ENCODE results near the gene STARD5. TPM values are rescaled to one million over a fixed set of nuclear protein-coding genes. Genes with fewer than 3 reads are reported as not detected.

Gene STARD5
- total and polyA plus RNA-seq, 2 of the 8 experiments (the other 6 are each of a cell fraction or from before 2014, with no cell fraction given): 5.5 to 10.4 TPM

DNA sequence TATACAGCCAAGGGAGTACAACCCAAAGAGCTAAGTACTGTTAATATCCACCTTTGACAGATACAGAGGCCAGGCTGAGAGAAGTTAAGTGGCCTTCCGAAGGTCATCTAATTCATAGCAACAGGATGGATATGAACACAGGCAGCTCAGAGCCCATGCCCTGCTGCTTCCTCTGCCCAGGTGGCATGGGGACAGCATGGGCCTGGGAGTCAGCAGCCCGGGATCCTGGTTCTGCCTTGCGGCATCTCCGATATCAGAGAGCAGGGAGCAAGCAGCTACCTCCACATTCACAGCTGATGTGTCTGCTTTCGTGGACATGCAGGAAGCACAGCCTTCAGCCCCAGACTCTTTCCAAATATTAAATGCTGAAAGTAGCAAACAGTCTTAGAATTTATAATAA lies 55.6 kb downstream of the STARD5 start:
- POLR2A ChIA-PET (ENCODE audit: partially characterized antibody): no interaction called here

More for the DNA sequence above, 55.6 kb downstream of the STARD5 start:
- no peaks in the 10 kb centered on the region for H3K79me1 ChIP-seq (ENCODE audit: low read depth, low read length)
- DNase-seq (ENCODE audit: low read depth in 1 of 2, low spot score in 2 of 2): no peak
- H4K5ac ChIP-seq (ENCODE audit: insufficient read length, low read depth, low read length): no peak overlapping the region
- 91% methylated on average over 5 of the region's 5 CpGs; no CpG with 5 or more reads in 1 of the 2 experiments for WGBS, 2 experiments (ENCODE audit: extremely low coverage in 1 of 2, insufficient coverage in 1 of 2, insufficient read length in 1 of 2, insufficient replicate concordance in 2 of 2, low coverage in 1 of 2, low lambda C conversion rate in 2 of 2, missing lambda C conversion rate in 1 of 2)
- no peak overlapping the region for H3K4me3 ChIP-seq (ENCODE audit: extremely low read depth in 1 of 4, insufficient read depth in 2 of 4, low read depth in 3 of 4, low read length in 4 of 4)
- FAIRE-seq: no peak
- H3K23ac ChIP-seq (ENCODE audit: insufficient read length): no peak overlapping the region
- H3K79me2 ChIP-seq (ENCODE audit: control insufficient read depth in 1 of 2, insufficient read depth in 2 of 2, low read length in 2 of 2): no peaks in the 10 kb centered on the region
- H2AFZ ChIP-seq (ENCODE audit: low read length): no peak overlapping the region
- peaks cover 0 to 5% (median 1%) of the 10 kb centered on the region in 4 experiments; a peak in 2 of 7 replicates for H3K4me1 ChIP-seq (replicated peaks in 1 of 4; ENCODE audit: control insufficient read depth in 3 of 4, insufficient read depth in 4 of 4, low read length in 3 of 4)
- no peak overlapping the region for H3K9ac ChIP-seq (replicated peaks in 1 of 4; ENCODE audit: extremely low read depth in 1 of 4, low read depth in 3 of 4, low read length in 3 of 4)
- no peak overlapping the region for H3K18ac ChIP-seq (ENCODE audit: extremely low read depth, low read length)
- H2BK120ac ChIP-seq (replicated peaks; ENCODE audit: low read depth, low read length): no peak overlapping the region
- no peak overlapping the region for H3K27ac ChIP-seq (ENCODE audit: low read depth, low read length)
- no peak overlapping the region for H3K14ac ChIP-seq (ENCODE audit: insufficient read length)
- no peak overlapping the region for H4K8ac ChIP-seq (ENCODE audit: extremely low read depth, insufficient read depth, low read length)
- H2BK15ac ChIP-seq (ENCODE audit: low read length): no peak overlapping the region
- H3K27me3 ChIP-seq (replicated peaks in 1 of 4; ENCODE audit: control insufficient read depth in 3 of 4, extremely low read depth in 1 of 4, insufficient read depth in 3 of 4, low read length in 3 of 4): peaks cover 0 to 2% (median 0%) of the 10 kb centered on the region in 4 experiments; a peak in 2 of 7 replicates
- no peaks in the 10 kb centered on the region for H3K9me3 ChIP-seq (ENCODE audit: insufficient read depth in 2 of 2, low read depth in 1 of 2, low read length in 1 of 2)
- H3K23me2 ChIP-seq (ENCODE audit: low read depth, low read length): no peaks in the 10 kb centered on the region
- H2BK12ac ChIP-seq (ENCODE audit: low read depth, low read length): no peak overlapping the region
- H4K20me1 ChIP-seq (replicated peaks in 1 of 2; ENCODE audit: control insufficient read depth in 1 of 2, insufficient read depth in 2 of 2, low read length in 2 of 2): no peaks in the 10 kb centered on the region
- H3K4me2 ChIP-seq (ENCODE audit: insufficient read depth in 1 of 2, low read depth in 2 of 2, low read length in 2 of 2): no peak overlapping the region
- no peak overlapping the region for H2AK5ac ChIP-seq (ENCODE audit: low read depth, low read length)
- CTCF ChIA-PET (ENCODE audit: partially characterized antibody): interaction anchor here (0.6 to 9.8 kb wide), 13 partner anchors 14 to 291 kb away, joined by 3 to 262 read pairs (median 10); partner anchors contain the start of gene IL16
- H3K4ac ChIP-seq (replicated peaks; ENCODE audit: insufficient read length, low read depth, low read length): no peak overlapping the region
- H2BK5ac ChIP-seq (ENCODE audit: low read depth, low read length): no peak overlapping the region
- no peak overlapping the region for H2BK20ac ChIP-seq (ENCODE audit: low read length)
- H3K36me3 ChIP-seq (ENCODE audit: control insufficient read depth in 2 of 4, insufficient read depth in 4 of 4, low read length in 3 of 4): no peaks in the 10 kb centered on the region
- TF ChIP-seq RFX5 (IDR thresholded peaks at IDR 0.05; ENCODE audit: borderline replicate concordance, low read depth, low read length): no peak
- H3K56ac ChIP-seq (replicated peaks; ENCODE audit: insufficient read length, low read depth, low read length): no peak overlapping the region
- H4K91ac ChIP-seq (replicated peaks; ENCODE audit: insufficient read length, low read length): no peak overlapping the region

Measured in H1 (cell line).